ENCODE measurements around the gene TOGARAM1.

Gene TOGARAM1

DNA sequence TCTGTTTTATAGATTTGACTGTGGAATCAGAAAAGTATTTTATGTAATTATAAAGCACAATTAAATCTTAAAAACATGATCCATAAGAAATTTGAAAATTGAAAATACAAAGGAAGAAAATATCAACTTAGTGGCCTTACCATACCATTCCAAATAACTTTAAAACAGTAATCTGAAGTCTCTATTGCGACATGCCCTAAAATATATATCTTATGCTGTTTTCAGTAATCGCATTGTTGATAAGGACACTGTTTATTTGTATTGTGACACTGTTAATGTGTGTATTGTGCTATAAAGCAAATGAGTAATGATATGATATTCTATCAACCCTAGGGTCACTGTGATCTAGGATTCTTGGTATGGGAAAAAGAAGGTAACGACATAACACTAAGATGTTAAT, 7.2 kb upstream of the TOGARAM1 start:
- H3K9me3 Mint-ChIP-seq (ENCODE audit: low read depth): no peaks in the 10 kb centered on the region
- peaks cover 10% of the 10 kb centered on the region for H3K36me3 Mint-ChIP-seq
- H3K4me3 Mint-ChIP-seq: no peak overlapping the region
- H3K27ac Mint-ChIP-seq: no peak overlapping the region
- peaks cover 63% of the 10 kb centered on the region for H3K4me1 Mint-ChIP-seq (ENCODE audit: low read depth)
- H3K27me3 Mint-ChIP-seq: no peaks in the 10 kb centered on the region

DNA sequence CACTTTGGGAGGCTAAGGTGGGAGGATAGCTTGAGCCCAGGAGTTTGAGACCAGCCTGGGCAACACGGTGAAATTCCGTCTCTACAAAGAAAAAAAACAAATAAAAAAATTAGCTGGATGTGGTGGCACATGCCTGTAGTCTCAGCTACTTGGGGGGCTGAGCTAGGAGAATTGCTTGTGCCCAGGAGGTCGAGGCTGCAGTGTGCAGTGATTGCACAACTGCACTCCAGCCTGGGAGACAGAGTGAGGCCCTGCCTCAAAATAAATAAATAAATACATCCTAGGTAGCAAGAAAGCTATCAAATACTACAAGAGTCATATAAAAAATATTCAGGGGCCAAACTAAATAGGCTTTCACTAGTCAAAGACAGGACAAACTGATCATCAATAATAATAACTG, 6.5 kb upstream of the TOGARAM1 start:
- Mint-ChIP-seq H3K4me3 (no peak overlapping the region), H3K27me3 (no peaks in the 10 kb centered on the region), H3K27ac (no peak overlapping the region), H3K4me1 (ENCODE audit: low read depth) (peaks cover 61% of the 10 kb centered on the region), H3K36me3 (peaks cover 10% of the 10 kb centered on the region), H3K9me3 (ENCODE audit: low read depth) (no peaks in the 10 kb centered on the region)

DNA sequence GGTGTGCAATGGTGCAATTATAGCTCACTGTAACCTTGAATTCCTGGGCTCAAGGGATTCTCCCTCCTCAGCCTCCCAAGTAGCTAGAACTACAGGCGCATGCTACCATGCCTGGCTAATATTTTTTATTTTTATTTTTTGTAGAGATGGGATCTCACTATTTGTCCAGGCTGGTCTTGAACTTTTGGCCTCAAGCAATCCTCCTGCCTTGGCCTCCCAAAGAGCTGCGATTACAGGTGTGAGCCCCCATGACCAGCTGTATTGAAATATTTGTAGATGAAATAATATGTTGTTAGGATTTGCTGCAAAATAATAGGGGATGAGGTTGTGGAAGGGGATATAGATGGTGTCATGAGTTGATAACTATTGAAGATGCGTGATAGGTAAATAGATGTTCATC, 5.1 kb upstream of the TOGARAM1 start:
- H3K4me1 Mint-ChIP-seq (ENCODE audit: low read depth): peaks cover 50% of the 10 kb centered on the region

DNA sequence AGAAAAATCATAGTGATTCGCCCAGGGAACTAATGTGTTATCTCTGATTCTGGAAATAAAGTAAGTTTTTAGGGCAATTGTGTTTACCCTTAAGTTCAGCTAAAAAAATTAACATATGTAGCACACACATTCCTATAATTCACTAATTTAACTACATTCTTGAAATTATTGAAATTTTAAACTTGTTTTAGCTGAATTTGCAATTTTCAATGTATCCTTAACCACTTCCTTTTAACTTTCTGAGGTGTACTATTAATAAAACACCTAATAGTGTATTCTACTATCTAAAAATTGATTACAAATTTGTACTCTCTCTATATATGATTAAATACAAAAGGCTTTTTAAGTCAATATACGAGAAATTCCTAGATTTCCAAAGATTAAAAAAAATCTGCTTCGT, 2.5 kb upstream of the TOGARAM1 start:
- Mint-ChIP-seq H3K27ac (peak overlapping the region; percentile 2), H3K27me3 (no peaks in the 10 kb centered on the region), H3K36me3 (peaks cover 14% of the 10 kb centered on the region), H3K4me1 (ENCODE audit: low read depth) (peaks cover 47% of the 10 kb centered on the region), H3K4me3 (peak overlapping the region; percentile 71), H3K9me3 (ENCODE audit: low read depth) (peaks cover 9% of the 10 kb centered on the region)

More for the DNA sequence above, 5.1 kb upstream of the TOGARAM1 start:
- Mint-ChIP-seq H3K27ac (no peak overlapping the region), H3K27me3 (no peaks in the 10 kb centered on the region), H3K36me3 (peaks cover 10% of the 10 kb centered on the region), H3K9me3 (ENCODE audit: low read depth) (no peaks in the 10 kb centered on the region), H3K4me3 (peak overlapping the region; percentile 15)

DNA sequence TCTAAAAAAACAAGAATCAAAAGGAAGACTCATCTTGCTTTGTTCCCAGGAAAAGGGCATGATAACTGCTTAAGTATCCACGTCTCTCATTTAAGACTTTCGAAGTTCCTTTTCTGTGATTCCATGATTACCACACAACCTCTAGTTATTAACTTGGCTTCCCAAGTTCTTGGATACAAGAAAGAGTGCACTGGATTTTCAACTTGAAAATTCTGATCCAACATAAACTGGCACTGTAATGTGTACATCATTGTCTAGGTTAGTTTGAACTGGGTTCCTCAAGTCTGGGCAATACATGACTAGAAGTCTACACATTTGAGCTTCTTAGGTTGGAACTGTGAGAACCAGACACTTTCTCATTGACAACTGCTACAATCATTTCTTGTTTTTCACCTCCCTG, 1.8 kb upstream of the TOGARAM1 start:
- H3K36me3 Mint-ChIP-seq: peaks cover 19% of the 10 kb centered on the region
- peaks cover 13% of the 10 kb centered on the region for H3K9me3 Mint-ChIP-seq (ENCODE audit: low read depth)
- peak overlapping the region; percentile 35 for H3K27ac Mint-ChIP-seq
- no peaks in the 10 kb centered on the region for H3K27me3 Mint-ChIP-seq
- H3K4me3 Mint-ChIP-seq: no peak overlapping the region
- peaks cover 50% of the 10 kb centered on the region for H3K4me1 Mint-ChIP-seq (ENCODE audit: low read depth)

DNA sequence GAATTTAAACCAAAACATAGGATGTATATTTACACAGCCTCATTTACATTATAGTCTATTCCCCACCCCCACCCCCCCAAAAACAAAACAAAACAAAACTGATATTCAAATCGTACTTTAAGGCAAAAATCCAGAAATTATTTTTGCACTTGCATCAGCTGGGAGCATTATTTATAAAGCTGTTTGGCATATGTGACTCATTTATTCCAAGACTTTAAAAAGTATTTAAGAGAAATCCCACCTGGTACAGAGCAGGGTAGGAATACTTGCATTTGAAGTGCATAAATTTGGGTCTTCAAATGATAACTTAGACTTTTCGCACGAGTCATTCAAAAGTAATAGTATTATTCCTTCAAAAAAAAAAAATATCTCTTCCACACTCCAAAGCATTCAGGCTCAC, 1.3 kb upstream of the TOGARAM1 start:
- H3K4me1 Mint-ChIP-seq (ENCODE audit: low read depth): peaks cover 49% of the 10 kb centered on the region
- no peak overlapping the region for H3K4me3 Mint-ChIP-seq
- peaks cover 22% of the 10 kb centered on the region for H3K36me3 Mint-ChIP-seq
- peaks cover 13% of the 10 kb centered on the region for H3K9me3 Mint-ChIP-seq (ENCODE audit: low read depth)
- H3K27me3 Mint-ChIP-seq: no peaks in the 10 kb centered on the region
- H3K27ac Mint-ChIP-seq: peak overlapping the region; percentile 35

DNA sequence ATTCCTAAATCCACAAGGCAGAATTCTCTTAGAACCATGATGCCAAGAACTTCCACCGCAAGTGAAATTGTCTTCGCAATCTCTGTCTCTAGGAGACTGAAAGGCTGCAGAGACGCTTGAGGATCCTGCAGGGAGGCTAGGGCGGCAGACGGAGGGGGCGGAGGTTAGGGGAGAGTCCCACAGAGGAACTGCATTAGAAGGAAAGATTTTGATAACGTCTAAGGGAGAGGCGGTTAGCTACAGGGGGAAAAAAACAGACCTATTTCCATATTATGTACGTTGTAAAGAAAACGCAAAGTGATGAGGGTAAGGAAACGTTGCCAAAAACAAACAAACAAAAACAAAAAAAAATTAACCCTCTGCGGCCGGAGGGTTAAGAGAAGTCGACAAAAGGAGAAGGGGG, 838 bp upstream of the TOGARAM1 start:
- Mint-ChIP-seq H3K36me3 (peaks cover 20% of the 10 kb centered on the region), H3K9me3 (ENCODE audit: low read depth) (peaks cover 13% of the 10 kb centered on the region), H3K4me3 (no peak overlapping the region), H3K4me1 (ENCODE audit: low read depth) (peaks cover 45% of the 10 kb centered on the region), H3K27me3 (no peaks in the 10 kb centered on the region), H3K27ac (no peak overlapping the region)

DNA sequence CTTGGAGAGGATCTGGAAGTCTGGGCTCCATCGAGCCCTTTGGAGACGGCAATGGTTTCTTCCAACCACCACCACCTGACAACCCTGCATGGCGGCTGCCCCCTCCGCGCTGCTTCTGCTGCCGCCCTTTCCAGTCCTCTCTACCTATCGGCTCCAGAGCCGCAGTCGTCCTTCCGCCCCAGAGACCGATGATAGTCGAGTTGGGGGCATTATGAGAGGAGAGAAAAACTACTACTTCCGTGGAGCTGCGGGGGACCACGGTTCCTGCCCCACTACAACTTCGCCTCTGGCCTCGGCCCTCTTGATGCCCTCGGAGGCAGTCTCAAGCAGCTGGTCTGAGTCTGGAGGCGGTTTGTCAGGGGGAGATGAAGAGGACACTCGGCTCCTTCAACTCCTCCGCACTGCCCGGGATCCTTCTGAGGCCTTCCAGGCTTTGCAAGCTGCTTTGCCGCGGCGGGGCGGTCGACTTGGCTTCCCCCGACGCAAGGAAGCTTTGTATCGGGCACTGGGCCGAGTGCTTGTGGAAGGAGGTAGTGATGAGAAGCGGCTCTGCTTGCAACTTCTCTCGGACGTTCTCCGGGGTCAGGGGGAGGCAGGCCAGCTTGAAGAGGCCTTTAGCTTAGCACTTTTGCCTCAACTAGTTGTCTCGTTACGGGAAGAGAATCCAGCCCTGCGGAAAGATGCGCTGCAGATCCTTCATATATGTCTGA, 499 bp downstream of the TOGARAM1 start:
- Mint-ChIP-seq H3K27me3 (no peaks in the 10 kb centered on the region), H3K4me1 (ENCODE audit: low read depth) (peaks cover 46% of the 10 kb centered on the region)

DNA sequence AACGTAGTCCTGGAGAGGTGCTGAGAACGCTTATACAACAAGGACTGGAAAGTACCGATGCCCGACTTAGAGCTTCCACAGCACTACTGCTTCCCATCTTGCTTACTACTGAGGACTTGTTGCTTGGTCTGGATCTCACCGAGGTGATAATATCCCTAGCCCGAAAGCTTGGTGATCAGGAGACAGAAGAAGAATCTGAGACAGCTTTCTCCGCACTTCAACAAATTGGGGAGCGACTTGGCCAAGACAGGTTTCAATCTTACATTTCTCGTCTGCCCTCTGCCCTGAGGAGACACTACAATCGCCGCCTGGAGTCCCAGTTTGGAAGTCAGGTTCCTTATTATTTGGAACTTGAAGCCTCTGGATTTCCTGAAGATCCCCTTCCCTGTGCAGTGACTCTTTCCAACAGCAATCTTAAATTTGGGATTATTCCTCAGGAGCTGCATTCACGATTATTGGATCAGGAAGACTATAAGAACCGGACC, 1.1 kb downstream of the TOGARAM1 start:
- no peak overlapping the region for H3K4me3 Mint-ChIP-seq
- H3K27ac Mint-ChIP-seq: peak overlapping the region; percentile 64
- H3K9me3 Mint-ChIP-seq (ENCODE audit: low read depth): peaks cover 22% of the 10 kb centered on the region
- no peaks in the 10 kb centered on the region for H3K27me3 Mint-ChIP-seq
- H3K36me3 Mint-ChIP-seq: peaks cover 26% of the 10 kb centered on the region
- peaks cover 46% of the 10 kb centered on the region for H3K4me1 Mint-ChIP-seq (ENCODE audit: low read depth)

More for the DNA sequence above, 499 bp downstream of the TOGARAM1 start:
- Mint-ChIP-seq H3K9me3 (ENCODE audit: low read depth) (peaks cover 19% of the 10 kb centered on the region), H3K4me3 (no peak overlapping the region), H3K27ac (peak overlapping the region; percentile 64), H3K36me3 (peaks cover 25% of the 10 kb centered on the region)

DNA sequence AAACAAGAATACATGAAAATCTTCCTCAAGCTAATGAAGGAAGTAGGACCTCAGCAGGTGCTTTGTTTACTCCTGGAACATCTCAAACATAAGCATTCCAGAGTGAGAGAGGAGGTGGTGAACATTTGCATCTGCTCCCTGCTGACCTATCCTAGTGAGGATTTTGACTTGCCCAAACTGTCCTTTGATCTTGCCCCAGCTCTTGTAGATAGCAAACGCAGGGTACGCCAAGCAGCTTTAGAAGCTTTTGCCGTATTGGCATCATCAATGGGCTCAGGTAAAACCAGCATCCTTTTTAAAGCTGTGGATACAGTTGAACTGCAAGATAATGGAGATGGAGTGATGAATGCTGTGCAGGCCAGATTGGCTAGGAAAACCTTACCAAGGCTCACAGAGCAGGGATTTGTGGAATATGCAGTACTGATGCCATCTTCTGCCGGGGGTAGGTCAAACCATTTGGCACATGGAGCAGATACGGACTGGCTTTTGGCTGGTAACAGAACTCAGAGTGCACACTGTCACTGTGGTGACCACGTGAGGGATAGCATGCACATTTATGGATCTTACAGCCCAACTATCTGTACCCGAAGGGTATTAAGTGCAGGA, 1.9 kb downstream of the TOGARAM1 start:
- Mint-ChIP-seq H3K4me3 (no peak overlapping the region), H3K27me3 (no peaks in the 10 kb centered on the region), H3K36me3 (peaks cover 31% of the 10 kb centered on the region), H3K4me1 (ENCODE audit: low read depth) (peaks cover 45% of the 10 kb centered on the region), H3K27ac (peak overlapping the region; percentile 12), H3K9me3 (ENCODE audit: low read depth) (peaks cover 22% of the 10 kb centered on the region)

DNA sequence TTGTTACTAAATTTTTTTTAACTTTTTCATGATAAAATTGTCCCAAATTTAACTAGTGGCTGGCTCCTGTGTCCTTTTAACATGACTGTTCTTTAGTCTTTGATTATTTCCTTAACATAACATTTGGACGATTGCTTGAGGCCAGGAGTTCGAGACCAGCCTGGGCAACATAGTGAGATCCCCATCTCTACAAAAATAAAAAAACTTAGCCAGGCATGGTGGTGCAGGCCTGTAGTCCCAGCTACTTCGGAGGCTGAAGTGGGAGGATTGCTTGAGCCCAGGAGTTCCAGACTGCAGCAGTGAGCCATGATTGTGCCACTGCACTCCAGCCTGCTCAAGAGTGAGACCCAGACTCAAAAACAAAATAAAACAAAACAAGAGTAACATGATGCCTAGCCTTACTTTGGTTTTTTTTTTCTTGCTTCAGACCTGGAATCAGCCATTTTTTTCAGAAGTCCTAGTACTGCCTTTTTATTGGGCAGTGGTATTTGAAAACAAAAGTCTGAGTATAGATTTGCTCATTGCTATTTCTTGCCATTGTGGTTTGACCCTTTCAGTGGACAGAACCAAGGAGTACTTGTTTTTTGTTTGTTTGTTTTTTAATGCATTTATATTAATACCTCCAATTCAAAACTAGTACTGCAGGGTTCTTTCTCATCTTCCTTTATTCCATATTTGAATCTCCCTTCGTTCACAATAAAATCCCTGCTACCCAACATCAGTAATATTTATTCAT, 4.8 kb downstream of the TOGARAM1 start:
- Mint-ChIP-seq H3K36me3 (peaks cover 52% of the 10 kb centered on the region), H3K9me3 (ENCODE audit: low read depth) (peaks cover 36% of the 10 kb centered on the region), H3K4me1 (ENCODE audit: low read depth) (peaks cover 70% of the 10 kb centered on the region), H3K4me3 (peak overlapping the region; percentile 30), H3K27ac (no peak overlapping the region), H3K27me3 (no peaks in the 10 kb centered on the region)

DNA sequence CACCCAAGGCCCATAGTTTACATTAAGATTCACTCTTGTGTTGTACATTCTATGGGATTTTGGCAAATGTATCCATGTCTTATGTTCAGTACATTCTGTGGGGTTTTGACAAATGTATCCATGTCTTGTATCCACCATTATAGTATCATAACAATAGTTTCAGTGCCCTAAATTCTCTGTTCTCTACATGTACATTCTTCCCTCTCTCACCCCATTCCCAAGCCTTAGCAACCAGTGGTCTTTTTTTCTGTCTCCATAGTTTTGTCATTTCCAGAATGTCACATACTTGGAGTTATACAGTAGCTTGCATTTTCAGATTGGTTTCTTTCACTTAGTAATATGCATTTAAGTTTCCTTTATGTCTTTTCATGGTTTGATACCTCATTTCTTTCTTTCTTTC, 6.7 kb downstream of the TOGARAM1 start:
- H3K27ac Mint-ChIP-seq: no peak overlapping the region
- no peaks in the 10 kb centered on the region for H3K27me3 Mint-ChIP-seq
- peaks cover 60% of the 10 kb centered on the region for H3K36me3 Mint-ChIP-seq
- peaks cover 79% of the 10 kb centered on the region for H3K4me1 Mint-ChIP-seq (ENCODE audit: low read depth)
- H3K9me3 Mint-ChIP-seq (ENCODE audit: low read depth): peaks cover 40% of the 10 kb centered on the region
- H3K4me3 Mint-ChIP-seq: peak overlapping the region; percentile 21

DNA sequence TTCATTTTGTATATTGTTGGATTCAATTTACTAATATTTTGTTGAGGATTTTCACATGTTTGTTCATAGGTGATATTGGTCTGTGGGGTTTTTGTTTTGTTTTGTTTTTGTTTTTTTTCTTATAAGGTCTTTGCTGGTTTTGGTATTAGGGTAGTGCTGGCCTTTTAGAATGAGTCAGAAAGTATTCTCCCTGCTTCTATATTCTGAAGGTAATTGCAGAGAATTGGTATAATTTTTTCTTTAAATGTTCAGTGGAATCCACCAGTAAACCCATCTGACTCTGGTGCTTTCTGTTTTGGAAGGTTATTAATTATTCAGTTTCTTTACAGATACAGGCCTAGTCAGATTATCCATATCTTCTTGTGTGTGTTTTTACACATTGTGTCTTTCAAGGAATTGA, 8.9 kb downstream of the TOGARAM1 start:
- Mint-ChIP-seq H3K4me3 (no peak overlapping the region), H3K27ac (no peak overlapping the region), H3K4me1 (ENCODE audit: low read depth) (peaks cover 72% of the 10 kb centered on the region), H3K9me3 (ENCODE audit: low read depth) (peaks cover 27% of the 10 kb centered on the region), H3K36me3 (peaks cover 52% of the 10 kb centered on the region), H3K27me3 (no peaks in the 10 kb centered on the region)

DNA sequence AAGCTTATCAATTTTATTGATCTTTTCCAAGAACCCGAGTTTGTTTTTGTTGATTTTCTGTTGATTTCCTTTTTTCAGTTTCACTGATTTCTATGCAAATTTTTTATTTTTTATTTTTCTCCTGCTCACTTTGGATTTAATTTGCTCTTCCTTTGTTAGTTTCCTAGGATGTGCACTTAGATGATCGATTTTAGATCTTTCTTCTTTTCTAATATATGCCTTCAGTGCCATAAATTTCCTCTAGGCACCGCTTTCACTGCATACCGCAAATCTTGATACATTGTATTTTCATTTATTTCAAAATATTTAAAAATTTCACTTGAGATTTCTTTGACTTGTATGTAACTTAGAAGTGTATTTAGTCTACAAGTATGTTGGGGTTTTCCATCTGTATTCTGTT, 9.5 kb downstream of the TOGARAM1 start:
- peaks cover 27% of the 10 kb centered on the region for H3K9me3 Mint-ChIP-seq (ENCODE audit: low read depth)
- H3K27ac Mint-ChIP-seq: no peak overlapping the region
- H3K27me3 Mint-ChIP-seq: no peaks in the 10 kb centered on the region
- peaks cover 76% of the 10 kb centered on the region for H3K4me1 Mint-ChIP-seq (ENCODE audit: low read depth)
- H3K36me3 Mint-ChIP-seq: peaks cover 56% of the 10 kb centered on the region
- H3K4me3 Mint-ChIP-seq: no peak overlapping the region

DNA sequence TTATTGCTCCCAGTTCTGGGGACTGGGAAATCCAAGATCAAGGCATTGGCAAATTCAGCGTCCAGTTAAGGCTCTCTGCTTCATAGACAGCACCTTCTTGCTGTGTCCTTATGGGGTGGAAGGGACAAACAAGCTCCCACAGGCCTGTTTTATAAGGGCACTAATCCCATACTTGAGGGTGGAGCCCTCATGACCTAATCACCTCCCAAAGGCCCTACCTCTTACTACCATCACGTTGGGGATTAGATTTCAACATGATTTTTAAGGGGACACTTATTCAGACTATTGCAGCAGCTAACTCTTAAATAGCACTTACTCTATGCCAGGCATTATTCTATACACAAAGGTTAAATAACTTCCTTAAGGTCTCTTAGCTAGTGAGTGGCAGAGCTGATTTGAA, 17.3 kb downstream of the TOGARAM1 start:
- peaks cover 11% of the 10 kb centered on the region for H3K36me3 Mint-ChIP-seq
- H3K4me3 Mint-ChIP-seq: no peak overlapping the region
- H3K4me1 Mint-ChIP-seq (ENCODE audit: low read depth): peaks cover 36% of the 10 kb centered on the region
- H3K9me3 Mint-ChIP-seq (ENCODE audit: low read depth): no peaks in the 10 kb centered on the region
- no peaks in the 10 kb centered on the region for H3K27me3 Mint-ChIP-seq
- H3K27ac Mint-ChIP-seq: no peak overlapping the region

All from activated naive CD8-positive, alpha-beta T cell (primary cell).